ENCODE data around the gene MST1. TPM values are rescaled to one million over a fixed set of nuclear protein-coding genes. Genes with fewer than 3 reads are reported as not detected.

The MST1 gene
- total RNA-seq, 3 donors from 2014 or later: 9.3 to 23.6 (median 21.2) TPM

DNA sequence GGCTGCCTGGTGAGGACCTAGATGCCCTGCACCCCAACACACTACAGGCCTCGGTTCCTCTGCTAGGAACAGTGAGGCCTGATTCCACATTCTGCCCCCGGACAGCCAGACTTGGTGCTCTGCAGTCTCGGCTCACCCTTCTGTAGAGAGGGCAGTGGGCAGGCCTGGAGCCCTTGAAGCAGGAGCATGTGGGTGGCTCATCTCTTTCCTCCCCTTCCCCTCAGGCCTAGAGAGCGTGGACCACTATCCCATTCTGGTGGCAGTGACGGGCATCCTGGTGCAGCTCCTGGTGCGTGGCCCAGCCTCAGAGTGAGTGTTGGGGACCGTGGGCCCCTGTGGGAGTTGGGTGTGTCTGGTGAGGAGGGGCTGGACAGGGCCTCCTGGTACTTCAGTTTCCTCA is 26.9 kb upstream of the MST1 start:
- no peaks in the 10 kb centered on the region for H3K27me3 ChIP-seq
- H3K4me3 ChIP-seq: no peak overlapping the region
- no peak for TF ChIP-seq POLR2A (IDR thresholded peaks at IDR 0.05)
- TF ChIP-seq POLR2AphosphoS5 (IDR thresholded peaks at IDR 0.05): no peak
- TF ChIP-seq, protein P1, sequence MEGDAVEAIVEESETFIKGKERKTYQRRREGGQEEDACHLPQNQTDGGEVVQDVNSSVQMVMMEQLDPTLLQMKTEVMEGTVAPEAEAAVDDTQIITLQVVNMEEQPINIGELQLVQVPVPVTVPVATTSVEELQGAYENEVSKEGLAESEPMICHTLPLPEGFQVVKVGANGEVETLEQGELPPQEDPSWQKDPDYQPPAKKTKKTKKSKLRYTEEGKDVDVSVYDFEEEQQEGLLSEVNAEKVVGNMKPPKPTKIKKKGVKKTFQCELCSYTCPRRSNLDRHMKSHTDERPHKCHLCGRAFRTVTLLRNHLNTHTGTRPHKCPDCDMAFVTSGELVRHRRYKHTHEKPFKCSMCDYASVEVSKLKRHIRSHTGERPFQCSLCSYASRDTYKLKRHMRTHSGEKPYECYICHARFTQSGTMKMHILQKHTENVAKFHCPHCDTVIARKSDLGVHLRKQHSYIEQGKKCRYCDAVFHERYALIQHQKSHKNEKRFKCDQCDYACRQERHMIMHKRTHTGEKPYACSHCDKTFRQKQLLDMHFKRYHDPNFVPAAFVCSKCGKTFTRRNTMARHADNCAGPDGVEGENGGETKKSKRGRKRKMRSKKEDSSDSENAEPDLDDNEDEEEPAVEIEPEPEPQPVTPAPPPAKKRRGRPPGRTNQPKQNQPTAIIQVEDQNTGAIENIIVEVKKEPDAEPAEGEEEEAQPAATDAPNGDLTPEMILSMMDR (IDR thresholded peaks at IDR 0.05): no peak
- DNase-seq (ENCODE audit: low spot score in 2 of 2): peak in 1 of 2 donors; percentile 9
- H3K36me3 ChIP-seq: no peaks in the 10 kb centered on the region
- H3K9me3 ChIP-seq: no peaks in the 10 kb centered on the region
- H3K27ac ChIP-seq: no peak overlapping the region
- H3K4me1 ChIP-seq: peaks cover 0 to 6% of the 10 kb centered on the region in 2 donors
- intact Hi-C loops (cut with DNase I; ENCODE audit: low total_unique reads): no loop called here

DNA sequence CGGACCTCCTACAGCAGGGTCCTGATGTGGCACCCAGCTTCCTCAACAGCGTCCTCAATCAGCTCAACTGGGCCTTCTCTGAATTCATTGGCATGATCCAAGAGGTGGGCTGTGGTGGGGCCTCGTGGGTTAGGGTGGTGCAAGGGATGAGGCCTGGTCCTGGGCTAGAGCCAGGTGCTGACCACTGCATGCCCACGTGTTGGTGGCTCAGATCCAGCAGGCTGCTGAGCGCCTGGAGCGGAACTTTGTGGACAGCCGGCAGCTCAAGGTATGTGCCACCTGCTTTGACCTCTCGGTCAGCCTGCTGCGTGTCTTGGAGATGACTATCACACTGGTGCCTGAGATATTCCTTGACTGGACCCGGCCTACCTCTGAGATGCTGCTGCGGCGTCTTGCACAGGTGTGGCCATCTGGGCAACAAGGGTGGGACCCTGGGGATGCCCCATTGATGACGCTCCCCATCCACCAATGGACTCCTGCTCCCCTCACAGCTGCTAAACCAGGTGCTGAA is 26.4 kb upstream of the MST1 start:
- no peaks in the 10 kb centered on the region for H3K27me3 ChIP-seq
- H3K36me3 ChIP-seq: no peaks in the 10 kb centered on the region
- H3K9me3 ChIP-seq: no peaks in the 10 kb centered on the region
- H3K4me3 ChIP-seq: no peak overlapping the region
- TF ChIP-seq POLR2A (IDR thresholded peaks at IDR 0.05): no peak
- TF ChIP-seq, protein P1 (IDR thresholded peaks at IDR 0.05): no peak
- no peak for TF ChIP-seq POLR2AphosphoS5 (IDR thresholded peaks at IDR 0.05)
- DNase-seq (ENCODE audit: low spot score in 2 of 2): peak in 1 of 2 donors; percentile 25
- intact Hi-C loops (cut with DNase I; ENCODE audit: low total_unique reads): no loop called here
- no peak overlapping the region for H3K27ac ChIP-seq
- H3K4me1 ChIP-seq: peaks cover 0 to 6% of the 10 kb centered on the region in 2 donors

DNA sequence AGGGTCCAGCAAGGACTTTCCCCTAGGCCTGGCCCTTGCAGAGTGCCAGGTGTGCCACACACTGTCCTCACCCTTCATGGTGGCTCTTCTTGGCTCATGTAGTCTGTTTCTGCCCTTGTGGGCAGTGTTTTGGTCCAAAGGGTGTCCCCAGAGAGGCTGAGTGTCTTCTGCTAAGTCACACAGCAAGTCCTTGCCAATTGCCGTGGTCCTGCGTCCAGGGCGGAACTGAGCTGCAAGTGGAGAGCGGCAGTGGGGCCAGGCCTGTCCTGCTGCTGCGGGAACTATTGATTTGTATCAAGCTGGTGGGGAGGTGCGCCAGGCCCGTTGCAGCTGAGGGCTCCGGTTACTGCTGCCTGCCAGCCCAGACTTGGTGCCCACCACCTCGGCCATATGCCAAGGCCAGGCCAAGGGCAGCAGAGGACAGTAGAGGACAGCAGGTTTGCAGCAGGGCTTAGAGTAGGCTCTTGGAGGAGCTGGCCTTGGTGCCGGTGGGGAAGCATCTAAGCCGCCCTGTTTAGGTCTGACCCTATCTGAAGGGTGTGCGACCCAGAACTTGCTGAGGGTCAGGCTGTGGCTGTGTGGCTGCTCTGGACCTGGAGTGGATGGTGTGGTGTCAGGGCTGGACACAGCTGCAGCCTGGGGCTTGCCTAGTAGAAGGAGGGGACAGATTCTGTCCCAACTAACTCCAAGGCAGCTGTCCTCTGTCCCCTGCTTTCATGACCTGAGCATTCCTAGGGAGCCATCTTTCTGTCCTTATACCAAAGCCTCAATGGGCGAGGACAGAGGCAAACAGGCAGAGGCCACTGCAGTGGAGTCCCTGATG is 25.7 kb upstream of the MST1 start:
- intact Hi-C loops (cut with DNase I; ENCODE audit: low total_unique reads): no loop called here

DNA sequence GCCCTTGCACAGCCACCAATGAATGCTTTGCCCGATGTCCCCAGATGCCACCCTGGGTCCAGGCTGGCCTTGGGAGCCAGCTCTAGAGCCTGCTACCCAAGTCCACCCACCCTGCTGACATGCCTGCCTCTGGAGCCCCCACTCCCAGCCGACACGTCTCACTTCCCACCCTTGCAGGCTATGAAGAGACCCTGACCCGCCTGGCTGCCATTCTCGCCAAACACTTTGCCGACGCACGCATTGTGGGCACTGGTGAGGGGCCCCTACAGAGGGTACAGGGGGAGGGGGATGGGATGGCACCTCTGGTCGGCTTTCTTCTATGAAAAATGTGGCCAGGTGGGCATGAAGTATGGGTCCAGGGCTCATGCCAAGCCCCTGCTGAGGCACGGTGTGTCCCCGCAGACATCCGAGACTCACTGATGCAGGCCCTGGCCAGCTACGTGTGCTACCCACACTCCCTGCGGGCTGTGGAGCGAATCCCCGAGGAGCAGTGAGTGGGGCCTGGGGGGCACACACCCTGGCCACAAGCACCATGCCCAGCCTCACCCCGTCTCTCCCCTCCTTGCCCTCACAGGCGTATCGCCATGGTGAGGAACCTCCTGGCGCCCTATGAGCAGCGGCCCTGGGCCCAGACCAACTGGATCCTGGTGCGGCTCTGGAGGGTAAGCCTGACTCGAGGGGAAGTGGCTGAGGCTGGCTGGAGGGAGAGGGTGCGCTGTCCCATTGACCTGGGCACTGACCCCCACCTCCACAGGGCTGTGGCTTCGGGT is 24.2 kb upstream of the MST1 start:
- TF ChIP-seq POLR2AphosphoS5 (IDR thresholded peaks at IDR 0.05): no peak
- TF ChIP-seq POLR2A (IDR thresholded peaks at IDR 0.05): no peak
- TF ChIP-seq, protein P1 (IDR thresholded peaks at IDR 0.05): no peak
- Histone ChIP-seq H3K4me3 (no peak overlapping the region), H3K27me3 (no peaks in the 10 kb centered on the region), H3K27ac (no peak overlapping the region), H3K4me1 (no peaks in the 10 kb centered on the region), H3K36me3 (no peaks in the 10 kb centered on the region), H3K9me3 (no peaks in the 10 kb centered on the region)
- intact Hi-C loops (cut with DNase I; ENCODE audit: low total_unique reads): no loop called here
- no peak for DNase-seq (ENCODE audit: low spot score in 2 of 2)

More for the DNA sequence above, 25.7 kb upstream of the MST1 start:
- Histone ChIP-seq H3K9me3 (no peaks in the 10 kb centered on the region), H3K27ac (no peak overlapping the region), H3K4me1 (peaks cover 0 to 6% of the 10 kb centered on the region in 2 donors), H3K36me3 (no peaks in the 10 kb centered on the region), H3K4me3 (no peak overlapping the region), H3K27me3 (no peaks in the 10 kb centered on the region)
- DNase-seq (ENCODE audit: low spot score in 2 of 2): no peak
- TF ChIP-seq POLR2AphosphoS5 (IDR thresholded peaks at IDR 0.05) (no peak), POLR2A (IDR thresholded peaks at IDR 0.05) (no peak)
- TF ChIP-seq, protein P1 (IDR thresholded peaks at IDR 0.05): no peak

All from breast epithelium (tissue), 4 donors.